Suppressor macrophage treated with lipopolysaccharide for 1 hour (primary cell): ENCODE results near the gene RHOF.
"Not testable (repeated sequence)": the region's sequence is repeated elsewhere in the genome, so short reads cannot be mapped to it uniquely, and the experiment has no call there.

Experiments
- DNase-seq, 3 donors: peaks; one replicate each; pipeline ENCODE4 v3.0.0-alpha.2; 2020 to 2022

RHOF gene

GRCh38 chr12:121773011-121773777, 20.3 kb downstream of the RHOF start:
- DNase-seq = peak; percentile 74 to 84 (median 77)

- peak in 1 of 3 donors; percentile 15 for DNase-seq
These were observed 22.5 kb downstream of the RHOF start for GRCh38 chr12:121770813-121771625.

GRCh38 chr12:121770388-121770787, 23.1 kb downstream of the RHOF start:
- DNase-seq = no peak

GRCh38 chr12:121769831-121770301, 23.6 kb downstream of the RHOF start:
- DNase-seq = no peak

GRCh38 chr12:121769297-121769830, 24.1 kb downstream of the RHOF start:
- DNase-seq = no peak

- no peak for DNase-seq
These were observed 25.9 kb downstream of the RHOF start for GRCh38 chr12:121767525-121768016.

- DNase-seq = no peak
These were observed 27.0 kb downstream of the RHOF start for GRCh38 chr12:121766290-121767039.

GRCh38 chr12:121765573-121765972, 27.9 kb downstream of the RHOF start:
- no peak for DNase-seq

GRCh38 chr12:121764808-121765207, 28.7 kb downstream of the RHOF start:
- no peak for DNase-seq

GRCh38 chr12:121762269-121762668, 31.2 kb downstream of the RHOF start:
- DNase-seq = no peak

- not testable (repeated sequence) for DNase-seq
These were observed 35.0 kb downstream of the RHOF start for GRCh38 chr12:121758536-121758935.

GRCh38 chr12:121755591-121755990, 37.9 kb downstream of the RHOF start:
- no peak for DNase-seq

GRCh38 chr12:121754836-121755235, 38.7 kb downstream of the RHOF start:
- no peak for DNase-seq

- no peak for DNase-seq
These were observed 39.6 kb downstream of the RHOF start for GRCh38 chr12:121753844-121754264.

- DNase-seq = no peak
These were observed 41.6 kb downstream of the RHOF start for GRCh38 chr12:121751749-121752351.

GRCh38 chr12:121751034-121751433, 42.5 kb downstream of the RHOF start:
- no peak for DNase-seq

GRCh38 chr12:121750507-121750955, 43.0 kb downstream of the RHOF start:
- no peak for DNase-seq

GRCh38 chr12:121749267-121749666, 44.2 kb downstream of the RHOF start:
- DNase-seq = no peak

GRCh38 chr12:121748571-121749265, 44.8 kb downstream of the RHOF start:
- peak; percentile 84 to 94 (median 90) for DNase-seq

GRCh38 chr12:121748218-121748570, 45.3 kb downstream of the RHOF start:
- no peak for DNase-seq

GRCh38 chr12:121745545-121745944, 47.9 kb downstream of the RHOF start:
- not testable (repeated sequence) for DNase-seq

GRCh38 chr12:121741743-121742142, 51.7 kb downstream of the RHOF start:
- peak; percentile 48 to 66 (median 63) for DNase-seq
